Upper lobe of left lung (tissue), 4 donors: Measurements from ENCODE around the gene CLSTN3.

Experiments
- EP300 ChIP-seq, 4 donors: sonication (generic); formaldehyde crosslinking; IDR thresholded peaks; one replicate each; pipeline ENCODE4 v1.5.1; 2017; ENCODE audit warnings: antibody characterized with exemption in 4 of 4, control low read depth in 2 of 4
- POLR2AphosphoS5 ChIP-seq, 2 donors: sonication (generic); formaldehyde crosslinking; IDR thresholded peaks; one replicate each; pipeline ENCODE4 v1.5.1; 2017; ENCODE audit warnings: antibody characterized with exemption in 2 of 2

GRCh38 chr12:7113389-7113871 is 16.7 kb upstream of the CLSTN3 start:
- TF ChIP-seq EP300 (IDR thresholded peaks at IDR 0.05) = no peak
- no peak for TF ChIP-seq POLR2AphosphoS5 (IDR thresholded peaks at IDR 0.05)
